OCI-LY3 (cell line): ENCODE data around the gene REST.

Experiments
- EZH2phosphoT487 ChIP-seq: fragments of 200-600 bp; shearing (Covaris generic); IDR thresholded peaks from 2 replicates; pipeline ENCODE4 v1.6.1; 2018; ENCODE audit warnings: antibody characterized with exemption, mixed run types, low read depth
- TF ChIP-seq, protein P1 (sequence below): fragments of 200-600, 300-600 bp; sonication (generic); IDR thresholded peaks from 2 replicates; pipeline ENCODE4 v1.5.1; 2014; ENCODE audit warnings: antibody characterized with exemption, low read length, low read depth

DNA sequence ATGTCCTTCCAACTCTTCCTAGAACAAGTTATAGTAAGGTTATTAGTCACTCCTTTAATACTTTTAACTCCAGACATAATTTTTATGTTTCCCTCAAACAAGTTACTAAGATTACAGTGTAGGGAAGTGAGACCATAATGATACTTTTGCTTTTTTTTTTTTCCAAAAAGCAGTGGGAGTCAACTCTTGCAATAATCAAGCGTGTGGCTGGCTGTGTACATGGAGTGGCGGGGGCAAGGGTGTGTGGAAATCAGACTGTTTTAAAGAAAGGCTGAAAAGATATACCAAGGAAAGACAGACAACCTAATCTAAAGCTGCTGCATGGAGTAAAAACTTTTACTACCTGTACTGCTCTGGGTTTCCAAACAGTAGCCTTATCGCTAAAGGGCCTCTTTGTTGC lies 65.6 kb downstream of the REST start:
- TF ChIP-seq, protein P1, sequence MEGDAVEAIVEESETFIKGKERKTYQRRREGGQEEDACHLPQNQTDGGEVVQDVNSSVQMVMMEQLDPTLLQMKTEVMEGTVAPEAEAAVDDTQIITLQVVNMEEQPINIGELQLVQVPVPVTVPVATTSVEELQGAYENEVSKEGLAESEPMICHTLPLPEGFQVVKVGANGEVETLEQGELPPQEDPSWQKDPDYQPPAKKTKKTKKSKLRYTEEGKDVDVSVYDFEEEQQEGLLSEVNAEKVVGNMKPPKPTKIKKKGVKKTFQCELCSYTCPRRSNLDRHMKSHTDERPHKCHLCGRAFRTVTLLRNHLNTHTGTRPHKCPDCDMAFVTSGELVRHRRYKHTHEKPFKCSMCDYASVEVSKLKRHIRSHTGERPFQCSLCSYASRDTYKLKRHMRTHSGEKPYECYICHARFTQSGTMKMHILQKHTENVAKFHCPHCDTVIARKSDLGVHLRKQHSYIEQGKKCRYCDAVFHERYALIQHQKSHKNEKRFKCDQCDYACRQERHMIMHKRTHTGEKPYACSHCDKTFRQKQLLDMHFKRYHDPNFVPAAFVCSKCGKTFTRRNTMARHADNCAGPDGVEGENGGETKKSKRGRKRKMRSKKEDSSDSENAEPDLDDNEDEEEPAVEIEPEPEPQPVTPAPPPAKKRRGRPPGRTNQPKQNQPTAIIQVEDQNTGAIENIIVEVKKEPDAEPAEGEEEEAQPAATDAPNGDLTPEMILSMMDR: no peak
- TF ChIP-seq EZH2phosphoT487: no peak
